Measurements from ENCODE around the gene SNTG2. TPM values are rescaled to one million over a fixed set of nuclear protein-coding genes. Genes with fewer than 3 reads are reported as not detected.

The SNTG2 gene
- total RNA-seq, 3 donors from 2014 or later (not counting 1 experiment from before 2014, with no cell fraction given): not detected

GRCh38 chr2:1140389-1141003 lies 189.8 kb downstream of the SNTG2 start:
- 34% methylated on average over 13 of the region's 17 CpGs for WGBS (ENCODE audit: insufficient coverage)
- peak; percentile 100 for TF ChIP-seq CTCF (IDR thresholded peaks at IDR 0.05)
- Histone ChIP-seq H3K4me1 (ENCODE audit: control insufficient read depth, insufficient read depth, low read length) (peaks cover 3% of the 10 kb centered on the region), H3K27me3 (ENCODE audit: control insufficient read depth, insufficient read depth, low read length) (peaks cover 3% of the 10 kb centered on the region), H3K27ac (ENCODE audit: low read length) (no peak overlapping the region), H3K9me3 (ENCODE audit: control insufficient read depth, insufficient read depth, low read length) (no peaks in the 10 kb centered on the region), H3K4me3 (ENCODE audit: low read length) (no peak overlapping the region), H3K36me3 (ENCODE audit: control insufficient read depth, insufficient read depth, low read length) (no peaks in the 10 kb centered on the region)
- peaks cover 0 to 4% of the 10 kb centered on the region in 2 donors for H3K4me1 Mint-ChIP-seq
- no peaks in the 10 kb centered on the region for H3K36me3 Mint-ChIP-seq
- H3K4me3 Mint-ChIP-seq: no peak overlapping the region
- peaks cover 15 to 45% of the 10 kb centered on the region in 2 donors for H3K27me3 Mint-ChIP-seq (ENCODE audit: low read depth in 2 of 2)
- peaks cover 0 to 2% of the 10 kb centered on the region in 2 donors for H3K9me3 Mint-ChIP-seq
- DNase-seq: peak; percentile 49 to 69
- H3K27ac Mint-ChIP-seq: no peak overlapping the region
- intact Hi-C loops (cut with micrococcal nuclease): no loop called here
- peak; percentile 67 to 97 (median 79) for ATAC-seq

GRCh38 chr2:1141079-1141478 lies 190.4 kb downstream of the SNTG2 start:
- Histone ChIP-seq H3K27me3 (ENCODE audit: control insufficient read depth, insufficient read depth, low read length) (peaks cover 3% of the 10 kb centered on the region), H3K36me3 (ENCODE audit: control insufficient read depth, insufficient read depth, low read length) (no peaks in the 10 kb centered on the region), H3K27ac (ENCODE audit: low read length) (no peak overlapping the region), H3K9me3 (ENCODE audit: control insufficient read depth, insufficient read depth, low read length) (no peaks in the 10 kb centered on the region), H3K4me3 (ENCODE audit: low read length) (no peak overlapping the region), H3K4me1 (ENCODE audit: control insufficient read depth, insufficient read depth, low read length) (peaks cover 3% of the 10 kb centered on the region)
- DNase-seq (no peak), ATAC-seq (no peak)
- Mint-ChIP-seq H3K9me3 (peaks cover 0 to 2% of the 10 kb centered on the region in 2 donors), H3K27ac (no peak overlapping the region), H3K36me3 (no peaks in the 10 kb centered on the region), H3K4me3 (no peak overlapping the region), H3K4me1 (peaks cover 0 to 4% of the 10 kb centered on the region in 2 donors), H3K27me3 (ENCODE audit: low read depth in 2 of 2) (peaks cover 13 to 45% of the 10 kb centered on the region in 2 donors)
- 90% methylated on average over 7 of the region's 7 CpGs for WGBS (ENCODE audit: insufficient coverage)
- intact Hi-C loops (cut with micrococcal nuclease): no loop called here
- no peak for TF ChIP-seq CTCF (IDR thresholded peaks at IDR 0.05)

- ATAC-seq: no peak
- Histone ChIP-seq H3K36me3 (ENCODE audit: control insufficient read depth, insufficient read depth, low read length) (no peaks in the 10 kb centered on the region), H3K9me3 (ENCODE audit: control insufficient read depth, insufficient read depth, low read length) (no peaks in the 10 kb centered on the region), H3K27me3 (ENCODE audit: control insufficient read depth, insufficient read depth, low read length) (peaks cover 3% of the 10 kb centered on the region), H3K27ac (ENCODE audit: low read length) (no peak overlapping the region), H3K4me1 (ENCODE audit: control insufficient read depth, insufficient read depth, low read length) (peaks cover 3% of the 10 kb centered on the region), H3K4me3 (ENCODE audit: low read length) (no peak overlapping the region)
- DNase-seq: no peak
- Mint-ChIP-seq H3K4me3 (no peak overlapping the region), H3K36me3 (no peaks in the 10 kb centered on the region), H3K27ac (no peak overlapping the region), H3K9me3 (peaks cover 0 to 2% of the 10 kb centered on the region in 2 donors), H3K4me1 (peaks cover 0 to 4% of the 10 kb centered on the region in 2 donors), H3K27me3 (ENCODE audit: low read depth in 2 of 2) (peaks cover 6 to 32% of the 10 kb centered on the region in 2 donors)
- WGBS (ENCODE audit: insufficient coverage): 89% methylated on average over 1 of the region's 1 CpG
- intact Hi-C loops (cut with micrococcal nuclease): no loop called here
- TF ChIP-seq CTCF (IDR thresholded peaks at IDR 0.05): no peak
Observed at GRCh38 chr2:1143129-1143528, 192.5 kb downstream of the SNTG2 start.

All from natural killer cell (primary cell).